IPS-15b (cell line): Measurements from ENCODE around the gene ANO1.

Experiments
- H3K27me3 ChIP-seq: one replicate; pipeline ENCODE4 v1.6.1; 2013; ENCODE audit warnings: low read length; ENCODE audit not compliant: control insufficient read depth, insufficient read depth
- H3K36me3 ChIP-seq: one replicate; pipeline ENCODE4 v1.6.1; 2013; ENCODE audit warnings: low read length; ENCODE audit not compliant: control insufficient read depth, insufficient read depth
- H3K4me1 ChIP-seq: one replicate; pipeline ENCODE4 v1.6.1; 2013; ENCODE audit warnings: mild to moderate bottlenecking, low read length; ENCODE audit not compliant: control insufficient read depth, insufficient read depth
- H3K4me3 ChIP-seq: one replicate; pipeline ENCODE4 v1.5.1; 2013; ENCODE audit warnings: low read depth, low read length
- H3K9ac ChIP-seq: one replicate; pipeline ENCODE4 v1.6.1; 2013; ENCODE audit warnings: low read depth, mild to moderate bottlenecking, low read length
- H3K9me3 ChIP-seq: one replicate; pipeline ENCODE4 v1.6.1; 2013; ENCODE audit warnings: mild to moderate bottlenecking, low read length; ENCODE audit not compliant: control insufficient read depth, insufficient read depth

The ANO1 gene

GRCh38 chr11:70104419-70104818 is 26.3 kb downstream of the ANO1 start:
- no peaks in the 10 kb centered on the region for H3K27me3 ChIP-seq

DNA sequence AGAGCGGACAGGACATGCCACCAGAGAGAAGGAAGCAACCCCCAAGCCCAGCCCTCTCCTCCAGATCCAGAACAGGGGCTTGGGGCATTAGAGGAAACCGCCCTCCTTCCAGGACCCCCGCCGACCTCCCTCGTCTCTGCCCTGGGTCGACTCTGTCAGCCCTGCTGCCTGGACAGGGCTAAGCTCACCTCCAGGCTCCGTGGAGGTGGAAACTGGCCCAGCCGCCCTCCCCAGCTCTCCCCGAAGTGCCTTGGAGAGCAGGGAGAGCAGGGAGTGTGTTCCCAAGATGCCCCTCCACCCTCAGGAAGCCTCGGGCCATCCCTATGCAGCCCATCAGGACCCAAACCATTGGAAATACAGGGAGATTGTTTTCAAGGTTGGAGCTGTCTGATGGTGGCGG is 26.8 kb downstream of the ANO1 start:
- no peak overlapping the region for H3K9ac ChIP-seq
- H3K4me1 ChIP-seq: no peaks in the 10 kb centered on the region
- no peaks in the 10 kb centered on the region for H3K9me3 ChIP-seq
- H3K4me3 ChIP-seq: no peak overlapping the region
- H3K36me3 ChIP-seq: no peaks in the 10 kb centered on the region
- no peaks in the 10 kb centered on the region for H3K27me3 ChIP-seq

More at GRCh38 chr11:70104419-70104818, 26.3 kb downstream of the ANO1 start:
- H3K36me3 ChIP-seq: no peaks in the 10 kb centered on the region
- H3K9ac ChIP-seq: no peak overlapping the region
- no peaks in the 10 kb centered on the region for H3K9me3 ChIP-seq
- no peaks in the 10 kb centered on the region for H3K4me1 ChIP-seq
- H3K4me3 ChIP-seq: no peak overlapping the region

DNA sequence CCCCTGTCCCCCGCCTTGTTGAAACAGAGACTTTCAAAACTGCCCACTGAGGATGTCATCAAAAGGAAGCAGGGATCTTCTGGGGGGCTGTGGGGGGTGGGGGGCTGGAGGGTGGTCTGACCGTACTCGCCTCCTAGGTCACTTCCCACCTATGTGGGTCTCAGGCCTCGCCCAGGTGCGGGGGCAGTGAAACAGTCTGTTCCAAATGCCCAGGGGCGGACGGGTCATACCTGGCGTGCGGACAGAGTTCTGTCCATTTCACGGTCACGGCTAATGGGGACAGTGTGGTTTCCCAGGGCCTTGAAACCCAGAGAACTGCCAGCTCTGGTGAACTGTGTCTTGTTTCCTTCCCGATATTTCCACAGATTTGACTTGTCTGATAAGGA is 27.2 kb downstream of the ANO1 start:
- no peaks in the 10 kb centered on the region for H3K4me1 ChIP-seq
- H3K27me3 ChIP-seq: no peaks in the 10 kb centered on the region

DNA sequence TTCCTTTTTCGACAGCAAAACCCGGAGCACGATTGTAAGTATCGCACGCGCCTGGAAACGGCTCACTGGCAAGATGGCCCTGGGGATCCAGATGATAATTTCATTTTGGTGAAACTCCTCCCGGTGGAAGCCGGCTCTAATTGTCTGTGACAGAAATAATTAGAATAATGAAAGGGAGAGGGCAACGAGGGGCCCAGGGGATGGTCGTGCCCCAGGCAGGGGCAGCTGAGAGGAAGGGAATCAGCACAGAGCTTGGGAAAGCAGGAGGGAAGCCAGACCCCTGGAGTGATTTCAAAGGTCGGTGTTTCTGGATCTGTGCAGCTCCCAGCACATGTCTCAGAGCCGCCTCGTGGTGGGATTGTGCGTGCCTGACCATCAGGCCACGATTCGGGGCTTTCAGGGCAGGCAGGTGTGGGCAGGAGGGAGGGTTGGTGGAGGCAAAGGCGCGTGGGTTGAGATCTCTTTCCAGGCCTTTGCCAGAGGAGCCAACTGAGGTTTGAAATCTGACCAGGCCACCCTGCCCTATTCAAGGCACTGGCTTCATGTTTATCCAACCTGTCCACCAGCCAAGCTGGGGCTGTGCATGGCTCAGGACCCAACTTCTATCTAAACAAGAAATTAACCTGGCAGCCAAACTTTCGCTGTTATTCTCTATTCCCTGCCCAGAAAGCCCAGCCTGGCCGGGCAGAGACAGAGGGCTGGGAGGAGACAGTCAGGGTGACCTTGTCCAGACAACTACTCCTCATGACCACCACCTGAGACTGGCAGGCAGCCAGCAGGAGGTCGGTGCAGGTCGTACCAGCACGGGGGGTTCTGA is 27.8 kb downstream of the ANO1 start:
- no peaks in the 10 kb centered on the region for H3K4me1 ChIP-seq
- H3K9ac ChIP-seq: no peak overlapping the region
- H3K36me3 ChIP-seq: no peaks in the 10 kb centered on the region
- no peak overlapping the region for H3K4me3 ChIP-seq
- H3K27me3 ChIP-seq: no peaks in the 10 kb centered on the region
- H3K9me3 ChIP-seq: no peaks in the 10 kb centered on the region

More for the DNA sequence above, 27.2 kb downstream of the ANO1 start:
- H3K9ac ChIP-seq: no peak overlapping the region
- no peaks in the 10 kb centered on the region for H3K36me3 ChIP-seq
- H3K9me3 ChIP-seq: no peaks in the 10 kb centered on the region
- no peak overlapping the region for H3K4me3 ChIP-seq

DNA sequence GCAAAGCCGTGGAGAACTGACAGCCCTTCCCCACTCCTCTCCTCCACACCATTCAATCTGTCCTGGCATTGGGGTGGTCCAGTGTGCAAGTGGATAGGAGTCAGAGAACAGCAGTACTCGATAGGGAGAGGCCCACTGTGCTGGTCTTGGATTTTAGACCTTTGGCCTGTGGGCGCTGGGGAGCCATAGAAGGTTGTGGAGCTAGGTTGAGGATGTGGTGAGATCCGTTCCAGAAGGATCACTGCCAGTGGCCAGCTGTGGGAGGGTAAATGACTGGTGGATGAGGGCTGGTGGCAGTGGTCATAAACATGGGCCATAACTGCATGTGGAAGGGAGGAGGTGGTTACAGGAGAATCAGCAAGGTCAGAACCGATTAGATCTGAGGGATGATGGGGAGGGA is 28.6 kb downstream of the ANO1 start:
- H3K4me3 ChIP-seq: no peak overlapping the region
- H3K27me3 ChIP-seq: no peaks in the 10 kb centered on the region
- H3K9me3 ChIP-seq: no peaks in the 10 kb centered on the region
- H3K4me1 ChIP-seq: no peaks in the 10 kb centered on the region
- no peak overlapping the region for H3K9ac ChIP-seq
- H3K36me3 ChIP-seq: no peaks in the 10 kb centered on the region

DNA sequence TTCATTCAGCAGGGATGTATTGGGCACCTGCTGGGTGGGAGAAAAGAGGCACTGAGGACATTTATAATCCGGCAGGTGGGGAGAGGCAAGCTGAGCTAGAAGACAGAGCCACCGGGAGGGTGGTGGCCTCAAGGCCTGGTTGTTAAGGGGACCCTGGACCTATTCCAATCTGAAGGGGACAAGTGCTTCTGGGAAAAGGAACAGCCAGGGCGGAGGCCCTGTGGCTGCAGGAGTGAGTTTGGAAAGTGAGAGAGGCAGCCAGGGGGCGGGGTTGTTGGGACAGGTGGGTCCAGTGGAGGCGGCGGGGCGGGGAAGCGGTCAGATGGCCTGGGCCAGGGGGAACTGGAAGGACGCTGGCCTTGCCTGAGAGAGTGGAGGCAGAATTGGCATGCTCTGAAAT is 29.1 kb downstream of the ANO1 start:
- H3K9ac ChIP-seq: no peak overlapping the region
- no peaks in the 10 kb centered on the region for H3K9me3 ChIP-seq
- no peak overlapping the region for H3K4me3 ChIP-seq
- no peaks in the 10 kb centered on the region for H3K27me3 ChIP-seq
- H3K36me3 ChIP-seq: no peaks in the 10 kb centered on the region
- H3K4me1 ChIP-seq: no peaks in the 10 kb centered on the region

GRCh38 chr11:70107756-70108155 is 29.6 kb downstream of the ANO1 start:
- Histone ChIP-seq H3K4me1 (no peaks in the 10 kb centered on the region), H3K9me3 (no peaks in the 10 kb centered on the region), H3K4me3 (no peak overlapping the region), H3K9ac (no peak overlapping the region), H3K27me3 (no peaks in the 10 kb centered on the region), H3K36me3 (no peaks in the 10 kb centered on the region)

GRCh38 chr11:70108250-70108649 is 30.1 kb downstream of the ANO1 start:
- Histone ChIP-seq H3K4me1 (no peaks in the 10 kb centered on the region), H3K27me3 (no peaks in the 10 kb centered on the region)

DNA sequence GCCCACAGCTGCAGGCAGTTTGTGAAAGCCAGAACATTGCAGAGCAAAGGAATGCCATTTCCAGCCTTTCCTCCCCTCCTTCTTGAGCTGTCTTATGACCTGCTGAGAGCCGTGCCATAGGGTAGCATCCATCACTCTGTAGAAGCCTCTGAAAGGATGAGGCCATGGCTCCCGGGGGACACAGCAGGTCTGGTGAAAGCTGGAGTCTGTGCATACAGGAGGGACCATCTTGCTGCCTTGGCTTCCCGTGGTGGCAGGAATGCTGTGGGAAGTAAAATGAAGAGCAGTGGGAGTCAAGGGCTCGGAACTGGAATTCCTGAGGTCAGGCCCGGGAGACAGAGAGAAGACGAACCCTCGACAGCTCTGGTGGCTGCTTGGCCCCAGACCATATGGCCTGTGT is 30.9 kb downstream of the ANO1 start:
- Histone ChIP-seq H3K27me3 (no peaks in the 10 kb centered on the region), H3K9me3 (no peaks in the 10 kb centered on the region), H3K4me1 (no peaks in the 10 kb centered on the region), H3K36me3 (no peaks in the 10 kb centered on the region), H3K4me3 (no peak overlapping the region), H3K9ac (no peak overlapping the region)

More at GRCh38 chr11:70108250-70108649, 30.1 kb downstream of the ANO1 start:
- Histone ChIP-seq H3K9me3 (no peaks in the 10 kb centered on the region), H3K4me3 (no peak overlapping the region), H3K36me3 (no peaks in the 10 kb centered on the region), H3K9ac (no peak overlapping the region)

DNA sequence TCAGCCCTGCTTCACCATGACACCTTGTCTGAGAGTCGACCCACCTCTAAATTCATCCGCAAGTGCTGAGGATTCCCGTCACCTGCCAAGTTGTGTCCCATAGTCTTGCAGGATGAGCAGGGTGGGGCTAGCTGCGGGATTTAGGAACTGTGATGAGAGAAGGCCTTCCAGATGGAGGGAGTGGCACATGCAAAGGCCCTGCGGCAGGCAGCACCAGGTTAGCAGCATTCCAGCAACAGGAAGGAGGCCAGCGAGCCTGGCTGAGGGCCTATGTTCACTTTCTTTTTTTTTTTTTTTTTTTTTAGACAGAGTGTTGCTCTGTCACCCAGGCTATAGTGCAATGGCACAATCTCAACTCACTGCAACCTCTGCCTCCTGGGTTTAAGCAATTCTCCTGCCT is 31.8 kb downstream of the ANO1 start:
- Histone ChIP-seq H3K4me3 (no peak overlapping the region), H3K9ac (no peak overlapping the region), H3K9me3 (no peaks in the 10 kb centered on the region), H3K36me3 (no peaks in the 10 kb centered on the region), H3K27me3 (no peaks in the 10 kb centered on the region), H3K4me1 (no peaks in the 10 kb centered on the region)

- Histone ChIP-seq H3K9ac (no peak overlapping the region), H3K36me3 (no peaks in the 10 kb centered on the region), H3K27me3 (no peaks in the 10 kb centered on the region), H3K4me1 (no peaks in the 10 kb centered on the region), H3K4me3 (no peak overlapping the region), H3K9me3 (no peaks in the 10 kb centered on the region)
Observed at GRCh38 chr11:70110538-70111055, 32.5 kb downstream of the ANO1 start.

- H3K27me3 ChIP-seq: no peaks in the 10 kb centered on the region
- no peak overlapping the region for H3K4me3 ChIP-seq
- no peaks in the 10 kb centered on the region for H3K9me3 ChIP-seq
- no peak overlapping the region for H3K9ac ChIP-seq
- H3K36me3 ChIP-seq: no peaks in the 10 kb centered on the region
- H3K4me1 ChIP-seq: no peaks in the 10 kb centered on the region
Observed at GRCh38 chr11:70111269-70112016, 33.3 kb downstream of the ANO1 start.
